HG02885 (cell line): Measurements from ENCODE around the gene GAL3ST3.
"Not testable (repeated sequence)": the region's sequence is repeated elsewhere in the genome, so short reads cannot be mapped to it uniquely, and the experiment has no call there.

Experiments
- ATAC-seq: cut with Tn5 transposase; IDR thresholded peaks from one replicate; pipeline ENCODE4 v1.9.1; 2021; ENCODE audit warnings: mild to moderate bottlenecking; ENCODE audit not compliant: unreplicated experiment, poor library complexity

The GAL3ST3 gene

GRCh38 chr11:66048547-66049323 is at the start of gene GAL3ST3:
Gene GAL3ST3, minus strand, starts transcription at chr11:66049161. Its CDS starts 3,746 bp downstream, at chr11:66045415.
- no peak for ATAC-seq

- not testable (repeated sequence) for ATAC-seq
Measured at GRCh38 chr11:66092125-66092524, 43.2 kb upstream of the GAL3ST3 start.

DNA sequence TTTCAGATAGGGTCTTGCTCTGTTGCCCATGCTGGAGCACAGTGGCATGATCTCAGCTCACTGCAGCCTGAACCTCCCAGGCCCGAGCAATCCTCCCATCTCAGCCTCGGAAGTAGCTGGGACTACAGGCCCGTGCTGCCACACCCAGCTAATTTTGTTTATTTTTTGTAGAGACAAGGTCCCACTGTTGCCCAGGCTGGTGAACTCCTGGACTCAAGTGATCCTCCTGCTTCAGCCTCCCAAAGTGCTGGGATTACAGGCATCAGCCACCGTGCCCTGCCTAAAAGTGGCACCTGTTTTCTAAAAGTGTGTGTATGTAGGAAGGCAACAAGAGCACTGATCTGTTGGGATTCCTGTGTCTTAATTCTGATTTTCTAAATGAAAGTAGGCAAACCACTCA is 41.3 kb upstream of the GAL3ST3 start:
- ATAC-seq = no peak

- no peak for ATAC-seq
Measured at GRCh38 chr11:66089067-66089466, 40.1 kb upstream of the GAL3ST3 start.

DNA sequence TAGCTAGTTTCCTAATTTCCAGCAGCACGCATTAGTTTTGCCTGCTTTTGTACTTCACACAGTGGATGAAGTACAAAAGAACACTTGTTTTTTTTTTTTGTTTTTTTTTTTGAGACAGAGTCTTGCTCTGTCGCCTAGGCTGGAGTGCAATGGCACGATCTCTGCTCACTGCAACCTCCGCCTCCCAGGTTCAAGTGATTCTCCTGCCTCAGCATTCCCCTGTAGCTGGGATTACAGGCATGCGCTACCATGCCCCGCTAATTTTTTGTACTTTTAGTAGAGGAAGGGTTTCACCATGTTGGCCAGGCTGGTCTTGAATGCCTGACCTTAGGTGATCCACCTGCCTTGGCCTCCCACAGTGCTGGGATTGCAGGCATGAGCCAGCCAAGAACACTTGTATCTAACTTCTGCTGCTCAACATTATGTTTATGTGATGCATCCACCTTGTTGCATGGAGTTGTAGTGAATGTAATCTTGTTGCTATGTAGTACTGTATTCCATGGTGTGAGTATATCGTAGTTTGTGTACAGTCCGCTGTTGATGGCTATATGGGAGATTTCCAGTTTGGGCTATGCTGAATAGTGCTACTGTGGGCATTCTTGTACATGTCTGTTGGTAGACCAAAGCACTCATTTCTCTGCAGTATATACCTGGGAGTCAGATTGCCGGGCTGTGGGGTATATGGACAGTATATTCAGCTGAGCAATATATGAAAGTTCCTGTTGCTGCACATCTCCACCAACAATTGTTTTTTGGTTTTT is 38.4 kb upstream of the GAL3ST3 start:
- no peak for ATAC-seq

DNA sequence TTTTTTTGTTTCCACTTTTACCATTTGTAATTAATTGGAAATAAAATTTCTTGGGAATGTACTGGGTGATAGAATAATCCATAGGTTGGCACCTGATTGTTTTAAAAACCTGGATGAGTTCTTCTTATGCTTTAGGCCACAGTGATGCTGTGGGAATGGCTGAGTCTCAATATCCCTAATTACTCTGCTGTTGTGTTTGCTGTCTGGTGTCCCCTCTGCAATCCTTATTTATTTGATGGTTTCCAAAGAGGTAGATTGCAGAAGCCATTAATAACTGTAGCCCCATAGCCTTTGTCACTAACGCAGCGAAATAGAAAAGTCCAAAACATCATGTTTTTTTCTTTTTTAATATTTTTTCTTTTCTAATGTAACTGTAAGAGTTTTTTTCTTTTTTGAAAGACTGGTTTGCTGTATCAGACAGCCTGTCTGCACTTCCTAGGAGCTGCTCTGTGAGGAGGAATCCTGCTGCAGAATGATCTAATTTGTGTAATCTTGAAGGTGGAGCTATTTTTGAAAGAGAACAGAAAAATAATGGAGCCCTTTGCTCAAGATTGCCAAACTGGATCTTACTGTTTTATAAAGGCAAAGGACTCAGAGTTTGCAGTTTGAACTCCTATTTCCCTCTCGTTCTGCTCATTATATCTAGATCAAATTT is 36.0 kb upstream of the GAL3ST3 start:
- no peak for ATAC-seq

DNA sequence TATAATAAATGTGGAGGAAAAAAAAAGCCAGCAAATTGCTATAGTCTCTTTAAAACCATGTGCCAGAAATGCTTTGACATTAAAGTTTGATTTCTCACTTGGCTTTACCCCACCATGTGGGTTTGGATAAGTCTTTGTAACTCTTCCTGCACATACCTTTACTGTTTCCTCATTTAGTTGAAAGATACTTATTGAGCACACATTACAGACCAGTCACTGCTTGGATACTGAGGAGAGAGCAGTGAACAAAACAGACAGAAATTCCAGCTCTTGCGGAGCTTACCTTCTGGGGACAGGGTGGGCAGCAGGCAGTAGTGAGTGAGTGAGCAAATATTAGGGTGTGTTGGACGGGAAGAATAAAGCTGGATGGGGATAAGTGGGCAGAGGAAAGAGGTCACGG is 34.8 kb upstream of the GAL3ST3 start:
- ATAC-seq = no peak

- ATAC-seq = no peak
Measured at GRCh38 chr11:66082946-66083698, 34.2 kb upstream of the GAL3ST3 start.

DNA sequence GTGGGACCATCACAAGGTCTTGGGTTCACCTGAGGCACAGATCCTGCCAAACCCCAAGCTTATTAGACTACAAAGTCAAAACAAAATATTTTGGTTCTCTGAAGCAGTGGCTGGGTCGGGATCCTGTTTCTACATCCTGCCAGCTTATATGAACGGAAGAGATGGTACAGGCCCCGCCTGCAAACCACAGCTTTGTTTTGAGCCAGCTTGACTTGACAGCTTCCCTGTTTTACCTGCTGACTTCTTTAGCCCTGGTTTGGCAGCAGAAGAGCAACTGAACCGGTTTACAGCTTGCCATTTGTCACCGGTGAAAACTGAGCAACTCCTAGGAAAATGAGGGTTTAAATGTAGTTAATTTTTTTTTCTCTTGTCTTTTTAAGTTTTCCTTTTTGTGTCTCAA is 32.5 kb upstream of the GAL3ST3 start:
- ATAC-seq = peak; percentile 61

DNA sequence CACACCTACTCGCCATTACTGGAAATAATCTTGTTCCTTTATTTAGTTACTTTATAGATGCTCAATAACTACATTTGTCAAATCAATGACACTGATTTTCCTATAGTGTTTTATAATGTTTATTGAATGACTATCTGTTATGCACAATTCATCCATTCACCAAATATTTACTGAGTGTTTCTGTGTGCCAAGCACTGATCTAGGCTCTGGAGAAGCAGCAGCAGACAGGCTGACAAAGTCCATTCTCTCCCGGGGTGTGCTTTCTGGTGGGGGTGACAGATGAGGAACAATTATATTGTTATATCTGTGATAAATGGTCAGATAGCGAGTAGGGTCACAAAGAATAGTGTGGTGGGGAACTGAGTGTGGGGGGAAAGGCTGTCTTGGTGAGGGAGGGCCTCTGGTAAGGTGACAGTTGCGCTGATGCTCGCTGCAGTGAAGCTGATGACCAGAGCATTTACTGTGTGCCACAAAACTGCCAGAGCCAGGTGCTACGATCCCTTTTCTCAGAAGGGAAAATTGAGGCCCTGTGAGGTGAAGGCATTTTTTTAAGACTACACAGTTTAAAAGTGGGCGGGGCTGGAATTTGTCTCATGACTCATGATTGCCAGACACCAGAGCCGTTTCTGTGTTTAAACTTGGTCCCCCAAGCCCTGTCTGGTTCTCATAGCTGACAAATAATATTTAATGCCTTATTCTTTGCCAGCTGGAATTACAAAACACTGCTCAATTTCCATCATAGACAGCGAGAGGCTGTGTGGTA is 31.3 kb upstream of the GAL3ST3 start:
- ATAC-seq = no peak

- not testable (repeated sequence) for ATAC-seq
Measured at GRCh38 chr11:66078949-66079348, 30.0 kb upstream of the GAL3ST3 start.

DNA sequence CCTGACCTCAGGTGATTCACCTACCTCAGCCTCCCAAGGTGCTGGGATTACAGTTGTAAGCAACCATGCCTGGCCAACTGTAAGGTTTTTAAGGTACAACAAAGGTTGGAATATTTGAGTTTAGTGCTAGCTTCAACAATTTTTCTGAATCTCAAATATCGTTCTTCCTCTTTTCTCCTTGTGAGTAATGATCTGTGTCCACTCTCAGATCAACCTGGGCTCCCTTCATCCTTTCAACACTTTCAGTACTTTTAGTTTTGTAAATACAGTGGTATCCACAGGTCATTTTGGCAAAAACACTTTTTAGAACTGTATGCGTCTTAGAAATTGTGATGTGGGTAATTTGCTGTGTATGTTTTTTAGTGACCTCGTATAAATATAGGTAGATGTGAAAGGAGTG is 29.0 kb upstream of the GAL3ST3 start:
- no peak for ATAC-seq

DNA sequence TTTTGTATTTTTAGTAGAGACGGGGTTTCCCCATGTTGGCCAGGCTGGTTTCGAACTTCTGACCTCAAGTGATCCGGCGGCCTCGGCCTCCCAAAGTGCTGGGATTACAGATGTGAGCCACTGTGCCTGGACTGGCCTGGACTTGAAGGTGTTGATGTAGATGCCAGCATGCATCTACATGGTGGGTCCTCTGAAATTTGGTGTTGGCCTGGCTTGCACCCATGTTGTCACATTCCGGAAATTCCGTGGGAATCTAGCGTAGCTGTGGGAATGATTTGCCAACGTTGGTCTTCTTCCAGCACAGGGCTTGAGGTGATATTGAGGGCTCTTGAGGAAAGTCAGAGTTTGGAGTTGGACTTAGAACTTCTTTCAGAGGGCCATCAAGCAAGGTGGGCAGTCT is 27.6 kb upstream of the GAL3ST3 start:
- ATAC-seq = no peak

- no peak for ATAC-seq
Measured at GRCh38 chr11:66075273-66075672, 26.3 kb upstream of the GAL3ST3 start.

- ATAC-seq = no peak
Measured at GRCh38 chr11:66073669-66074068, 24.7 kb upstream of the GAL3ST3 start.

DNA sequence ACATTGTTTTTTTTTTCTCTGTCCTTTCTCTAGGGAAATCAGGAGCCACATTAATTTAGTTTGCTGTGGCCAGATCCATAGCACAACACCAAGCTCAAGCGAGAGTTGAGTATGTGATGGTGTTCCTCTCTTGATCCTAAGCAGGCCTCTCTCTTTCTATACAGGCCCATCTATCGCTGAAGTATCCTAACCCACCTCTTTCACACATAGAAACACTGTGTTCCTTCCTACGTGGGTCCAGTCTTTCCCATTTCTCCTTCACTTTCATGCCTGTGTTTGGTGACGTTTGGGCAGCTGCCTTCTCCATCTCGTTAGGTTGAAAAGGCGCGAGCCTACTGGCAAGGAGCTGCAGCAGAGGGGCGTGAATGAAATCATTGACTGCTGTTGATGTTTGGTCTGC is 23.6 kb upstream of the GAL3ST3 start:
- no peak for ATAC-seq

GRCh38 chr11:66072081-66072480 is 23.1 kb upstream of the GAL3ST3 start:
- no peak for ATAC-seq

DNA sequence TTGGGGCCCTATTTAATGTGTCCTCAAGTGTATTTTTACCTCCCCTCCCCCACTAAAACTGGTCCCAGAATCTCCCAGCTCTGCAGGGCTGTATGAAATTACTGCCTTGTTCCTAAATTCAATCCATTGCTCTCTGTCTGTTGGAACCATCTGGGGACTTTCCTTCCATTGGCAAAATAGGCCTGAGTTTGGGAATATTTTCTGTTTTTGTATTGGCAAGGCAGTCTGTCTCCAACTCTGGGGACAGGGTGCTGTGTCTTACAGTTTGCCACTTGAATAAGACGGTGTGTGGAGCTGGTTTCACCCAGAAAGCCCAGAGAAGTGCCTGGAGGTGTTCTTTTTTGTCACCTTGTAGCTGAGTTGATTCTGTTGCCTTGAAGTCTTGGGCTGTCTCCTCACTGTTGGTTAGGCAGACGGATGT is 22.4 kb upstream of the GAL3ST3 start:
- ATAC-seq = no peak

DNA sequence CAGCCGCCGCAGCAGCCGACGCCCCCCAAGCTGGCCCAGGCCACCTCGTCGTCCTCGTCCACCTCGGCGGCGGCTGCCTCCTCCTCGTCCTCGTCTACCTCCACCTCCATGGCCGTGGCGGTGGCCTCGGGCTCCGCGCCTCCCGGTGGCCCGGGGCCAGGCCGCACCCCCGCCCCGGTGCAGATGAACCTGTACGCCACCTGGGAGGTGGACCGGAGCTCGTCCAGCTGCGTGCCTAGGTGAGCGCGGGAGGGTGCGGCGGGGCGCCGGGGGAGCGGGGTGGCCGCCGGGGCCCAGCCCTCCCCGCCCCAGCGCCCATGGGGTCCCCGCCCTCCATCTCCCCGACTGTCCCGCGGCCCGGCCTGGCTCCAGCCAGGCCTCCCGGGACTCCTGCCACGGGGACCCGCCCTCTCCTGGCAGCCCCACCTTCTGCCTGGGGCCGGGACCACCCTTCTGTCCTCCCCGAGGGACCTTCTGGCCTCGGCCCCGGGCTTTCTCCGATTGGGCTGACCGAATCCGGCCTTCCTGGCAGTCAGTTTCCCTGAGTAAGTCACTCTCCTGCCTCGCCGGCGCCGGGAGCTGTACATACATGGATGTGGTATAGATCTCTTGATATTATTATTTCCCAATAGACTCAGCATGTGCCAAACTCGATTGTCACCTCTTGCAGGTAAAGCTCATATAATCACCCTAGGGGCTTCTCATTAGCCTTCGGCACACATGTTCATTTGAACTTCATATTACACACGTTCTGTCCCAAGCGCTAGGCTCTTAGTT is 21.8 kb upstream of the GAL3ST3 start:
- ATAC-seq = peak; percentile 18
